GF-D8 (cell line): ENCODE results near the gene FAM53A.
"Not testable (repeated sequence)": the region's sequence is repeated elsewhere in the genome, so short reads cannot be mapped to it uniquely, and the experiment has no call there.

Source experiments
- DNase-seq: peaks from one replicate; lab custom pipeline; 2025; lab: John Stamatoyannopoulos, UW

The FAM53A gene

DNA sequence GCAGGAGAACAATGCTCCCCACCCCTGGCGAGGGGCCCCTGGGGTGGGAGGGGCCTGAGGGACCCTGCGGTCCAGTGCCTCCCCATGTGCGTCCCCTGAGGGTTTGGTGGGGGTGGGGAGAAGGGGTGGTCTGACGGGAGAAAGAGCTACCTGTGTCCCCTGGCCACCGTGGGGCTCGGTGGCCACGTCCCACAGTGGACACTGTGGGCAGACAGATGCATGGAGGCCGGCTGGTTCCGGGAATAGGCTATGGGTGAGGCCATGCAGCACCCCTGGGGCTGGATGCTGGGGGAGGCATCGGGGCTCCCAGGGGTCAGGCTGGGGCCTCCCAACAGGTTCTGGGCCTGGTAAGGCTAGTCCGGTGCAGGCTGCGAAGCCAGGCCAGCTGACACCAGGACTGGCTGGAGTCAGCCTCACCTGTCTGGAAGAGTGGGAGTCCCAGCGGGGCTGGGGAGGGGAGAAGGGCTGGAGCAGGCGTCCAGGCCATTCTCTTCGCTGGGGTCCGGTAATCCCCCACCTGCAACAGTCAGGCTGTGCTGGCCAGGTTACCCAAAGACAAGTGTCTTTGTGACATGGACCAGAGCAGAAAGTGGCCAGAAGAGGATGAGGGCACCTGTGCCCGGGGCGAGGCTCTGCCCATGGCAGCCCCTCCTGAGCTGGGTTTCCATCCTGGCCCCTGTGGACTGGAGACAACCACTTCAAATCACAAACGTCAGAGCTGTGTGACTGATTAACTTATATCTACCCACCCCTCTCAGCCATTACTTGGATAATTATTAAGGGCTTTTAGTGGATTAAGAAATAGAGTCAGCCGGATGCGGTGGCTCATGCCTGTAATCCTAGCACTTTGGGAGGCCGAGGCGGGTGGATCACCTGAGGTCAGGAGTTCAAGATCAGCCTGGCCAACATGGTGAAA is 1.4 kb upstream of the FAM53A start:
- DNase-seq, result no peak

DNA sequence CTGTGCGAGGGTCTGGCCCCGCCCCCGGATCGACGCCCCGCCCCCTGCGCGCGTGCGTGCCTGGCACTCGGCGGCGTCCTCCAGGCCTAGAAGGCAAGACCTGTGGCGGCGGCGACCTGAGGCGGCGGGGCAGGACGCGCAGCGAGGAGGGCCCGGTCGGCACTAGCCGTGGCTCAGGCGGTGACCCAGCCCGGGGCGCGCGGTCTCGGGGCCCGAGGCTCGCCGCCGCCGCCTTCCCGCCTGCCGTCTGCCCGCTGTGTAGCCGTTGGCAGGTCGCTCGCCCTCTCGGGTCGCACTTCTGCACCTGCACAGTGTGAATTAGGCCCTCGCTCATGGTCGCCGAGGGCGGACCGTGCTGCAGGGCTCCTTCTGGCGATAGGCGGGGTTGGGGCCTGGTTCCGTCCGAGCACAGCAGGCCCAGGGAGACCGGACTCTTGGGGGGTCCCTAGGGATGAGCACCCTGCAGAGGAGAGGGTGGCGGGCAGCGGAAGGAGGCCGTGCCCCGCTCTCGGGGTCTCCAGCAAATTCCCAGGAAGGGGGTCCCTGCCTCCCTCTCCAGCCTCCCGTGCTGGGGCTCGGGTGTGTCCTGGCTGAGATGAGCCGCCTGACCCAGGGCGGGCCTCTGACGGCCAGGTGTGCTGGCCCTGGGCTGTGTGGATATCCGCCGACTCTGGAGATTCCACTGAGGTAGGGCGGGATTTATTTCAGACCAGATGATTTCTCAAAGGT is 557 bp upstream of the FAM53A start:
- no peak for DNase-seq

DNA sequence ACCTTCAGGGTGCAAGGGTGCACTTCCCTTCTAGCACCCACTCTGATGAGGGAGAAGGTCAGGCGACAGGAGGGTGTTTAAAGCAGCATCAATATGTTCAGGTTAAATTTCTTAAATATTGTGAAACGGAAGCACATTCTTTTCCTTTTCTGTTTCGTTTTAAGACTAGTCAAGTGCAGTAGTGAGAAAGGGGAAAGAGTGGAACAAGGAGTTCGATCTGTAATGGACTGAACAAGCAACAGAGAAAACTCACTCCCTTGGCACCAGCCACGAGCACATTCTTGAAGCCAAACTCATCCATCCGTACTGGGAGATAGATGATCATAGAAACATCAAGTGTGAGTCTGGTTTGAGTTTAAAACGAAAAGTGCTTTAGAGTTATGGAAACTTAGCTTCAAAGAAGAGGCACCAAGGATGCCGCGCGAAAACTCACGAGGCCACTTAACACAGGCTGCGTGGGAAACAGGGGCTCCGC is 815 bp downstream of the FAM53A start:
- DNase-seq, result no peak

DNA sequence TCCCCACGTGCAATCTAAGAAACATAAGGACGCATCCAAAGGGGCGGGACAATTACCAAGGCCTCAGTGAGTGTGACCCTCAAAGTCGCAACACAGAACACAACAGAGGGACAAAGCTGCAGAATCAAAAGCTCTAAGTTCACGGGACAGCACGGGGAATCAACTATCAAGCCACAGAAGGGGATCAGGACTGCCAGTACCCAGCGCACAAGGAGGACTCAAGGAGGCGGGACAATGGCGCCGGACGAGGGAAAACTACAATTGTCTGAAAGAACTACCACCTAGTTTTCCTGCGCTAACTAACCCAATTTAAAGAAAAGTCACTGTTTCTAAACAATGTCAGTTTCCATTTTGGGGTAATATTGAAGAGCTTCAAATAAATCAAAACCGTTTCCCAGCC is 1.3 kb downstream of the FAM53A start:
- no peak for DNase-seq

DNA sequence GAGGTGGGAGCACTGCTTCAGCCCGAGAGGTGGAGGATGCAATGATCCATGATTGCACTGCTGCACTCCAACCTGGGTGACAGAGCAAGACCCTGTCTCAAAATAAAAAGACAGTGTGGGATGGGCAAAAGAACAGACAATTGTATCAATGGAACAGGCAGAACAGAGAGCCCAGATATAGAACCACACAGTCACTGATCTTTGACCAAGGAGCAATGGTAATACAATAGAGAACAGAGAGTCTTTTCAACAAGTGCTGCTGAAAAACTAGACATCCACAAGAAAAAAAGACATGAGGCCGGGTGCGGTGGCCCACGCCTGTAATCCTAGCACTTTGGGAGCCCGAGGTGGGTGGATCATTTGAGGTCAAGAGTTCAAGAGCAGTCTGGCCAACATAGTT is 5.9 kb downstream of the FAM53A start:
- no peak for DNase-seq

DNA sequence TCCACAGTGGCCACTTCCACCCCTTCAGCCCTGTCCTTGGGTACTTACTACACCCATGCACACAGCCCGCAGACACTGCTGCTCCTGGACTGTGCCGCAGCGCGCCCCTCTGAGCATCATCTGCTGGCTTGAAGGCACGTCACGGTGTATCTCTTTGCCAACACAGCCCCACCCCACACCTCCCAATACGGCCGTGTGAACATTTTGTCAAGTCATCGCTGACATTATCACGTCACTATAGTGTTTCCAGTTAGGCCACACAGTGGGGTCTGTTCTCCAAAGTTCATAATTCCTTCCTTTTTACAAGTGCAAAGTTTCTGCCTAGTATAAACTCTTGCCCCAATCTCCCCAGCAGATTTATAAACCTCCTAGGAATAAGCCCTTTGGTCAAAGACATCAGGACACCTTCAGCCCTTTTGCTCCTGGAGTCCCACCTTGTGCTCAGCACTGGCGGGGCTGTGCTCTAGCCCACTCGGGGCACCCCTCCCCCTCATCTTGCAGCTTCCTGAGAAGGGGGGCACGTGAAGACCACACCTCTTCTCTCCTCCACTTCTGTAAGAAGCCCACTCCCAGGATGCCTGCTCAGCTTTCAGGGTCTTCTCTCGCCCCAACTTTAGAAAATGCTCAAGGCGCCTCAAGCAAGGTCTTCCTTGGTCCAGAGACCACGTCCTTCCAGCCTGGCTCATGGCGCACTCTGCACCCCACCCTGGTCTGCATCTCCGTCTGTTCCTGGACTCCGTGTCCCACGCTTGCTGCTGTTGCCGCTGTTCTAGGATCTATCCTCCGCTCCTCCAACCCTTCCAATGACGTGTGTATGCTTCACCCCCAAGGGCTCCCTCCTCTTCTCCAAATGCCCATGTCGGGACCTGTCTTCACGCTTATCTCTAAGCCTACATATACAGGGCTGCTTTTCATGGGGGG is 7.2 kb downstream of the FAM53A start:
- DNase-seq, result no peak

DNA sequence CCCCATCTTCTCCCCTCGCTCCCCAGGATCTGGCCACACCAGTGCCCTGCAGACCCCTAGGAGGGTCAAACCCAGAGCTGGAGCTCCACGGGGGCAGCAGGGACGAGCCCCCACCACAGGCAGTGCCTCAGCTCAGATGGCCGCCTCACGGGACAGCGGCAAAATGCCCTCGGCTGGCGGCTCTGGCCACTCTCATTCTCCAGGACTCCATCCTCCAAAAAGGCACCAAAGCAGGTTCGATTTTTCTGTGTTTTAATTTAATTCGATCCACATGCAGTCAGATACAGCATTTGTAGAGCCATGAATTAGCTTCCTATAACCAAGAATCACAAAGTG is 8.3 kb downstream of the FAM53A start:
- DNase-seq, result no peak

DNA sequence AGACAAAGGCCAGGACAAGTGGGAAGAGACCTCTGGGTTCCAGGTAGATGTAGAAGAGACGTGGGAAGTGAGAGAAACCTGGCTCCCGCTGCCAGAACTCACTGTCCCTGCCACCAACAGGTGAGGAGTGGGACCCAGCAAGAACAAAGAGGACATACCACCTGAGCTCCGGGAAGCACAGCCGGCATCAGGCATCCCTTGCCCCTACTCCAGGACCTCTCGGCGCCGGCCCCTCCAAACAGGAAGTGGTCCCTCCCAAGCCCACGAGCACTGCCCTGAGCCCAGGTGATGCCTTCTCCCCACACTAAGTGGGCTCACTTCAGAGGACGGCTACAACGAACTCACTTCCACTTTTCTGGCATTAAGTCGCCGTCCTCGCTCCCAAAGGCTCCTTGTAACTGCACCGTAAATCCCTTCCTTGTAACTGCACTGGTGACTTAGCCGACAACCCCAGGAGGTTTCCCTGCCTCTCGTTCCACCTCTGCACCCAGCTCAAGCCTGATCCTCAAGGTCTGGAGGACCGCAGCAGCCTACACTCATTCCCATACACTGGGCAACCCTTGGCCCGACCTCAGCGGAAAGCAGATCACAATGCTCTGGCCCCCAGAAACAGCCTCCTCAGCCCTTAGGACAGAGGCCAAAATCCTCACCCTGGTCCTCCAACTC is 8.8 kb downstream of the FAM53A start:
- DNase-seq, result no peak

DNA sequence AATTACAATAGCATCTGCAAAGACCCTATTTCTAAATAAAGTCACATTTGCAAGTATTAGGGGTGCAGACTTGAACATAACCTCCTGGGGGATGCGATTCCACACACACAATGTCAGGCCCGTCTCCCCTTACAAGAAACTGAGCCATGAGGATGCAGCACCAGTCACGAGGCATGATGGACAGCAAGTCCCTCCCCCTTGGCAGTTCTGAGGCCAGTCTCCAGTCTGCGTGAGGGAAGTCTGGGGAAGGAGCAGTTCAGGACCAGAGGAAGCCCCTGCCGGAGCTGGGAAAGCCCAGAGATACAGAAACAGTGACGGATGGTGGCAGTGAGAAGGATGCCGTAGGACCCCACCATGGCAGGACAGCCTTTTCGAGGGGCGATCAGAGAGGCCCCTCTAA is 9.4 kb downstream of the FAM53A start:
- DNase-seq, result no peak

DNA sequence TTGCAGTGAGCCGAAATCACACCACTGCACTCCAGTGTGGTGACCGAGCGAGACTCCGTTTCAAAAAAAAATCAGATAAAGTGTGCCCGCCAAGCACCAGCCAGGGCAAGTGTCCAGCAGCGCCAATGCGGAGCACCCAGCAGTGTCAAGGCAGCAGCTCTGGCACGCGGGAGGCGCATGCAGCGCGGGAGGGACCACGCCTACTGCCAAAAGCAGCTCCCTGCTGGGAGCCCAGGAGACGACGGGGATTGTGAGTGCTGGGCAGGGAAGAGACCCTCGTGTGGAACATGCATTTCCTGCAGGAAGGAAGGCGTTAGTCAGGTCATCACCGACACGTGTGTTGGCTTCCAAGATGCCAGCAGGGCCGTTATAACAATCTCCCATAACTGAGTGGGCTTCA is 10.4 kb downstream of the FAM53A start:
- no peak for DNase-seq

DNA sequence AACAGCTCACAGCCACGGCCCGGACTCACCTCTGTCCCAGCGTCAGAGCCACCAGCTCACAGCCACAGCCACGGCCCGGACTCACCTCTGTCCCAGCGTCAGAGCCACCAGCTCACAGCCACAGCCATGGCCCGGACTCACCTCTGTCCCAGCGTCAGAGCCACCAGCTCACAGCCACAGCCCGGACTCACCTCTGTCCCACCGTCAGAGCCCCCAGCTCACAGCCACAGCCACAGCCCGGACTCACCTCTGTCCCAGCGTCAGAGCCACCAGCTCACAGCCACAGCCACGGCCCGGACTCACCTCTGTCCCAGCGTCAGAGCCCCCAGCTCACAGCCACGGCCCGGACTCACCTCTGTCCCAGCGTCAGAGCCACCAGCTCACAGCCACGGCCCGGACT is 13.1 kb downstream of the FAM53A start:
- not testable (repeated sequence) for DNase-seq

DNA sequence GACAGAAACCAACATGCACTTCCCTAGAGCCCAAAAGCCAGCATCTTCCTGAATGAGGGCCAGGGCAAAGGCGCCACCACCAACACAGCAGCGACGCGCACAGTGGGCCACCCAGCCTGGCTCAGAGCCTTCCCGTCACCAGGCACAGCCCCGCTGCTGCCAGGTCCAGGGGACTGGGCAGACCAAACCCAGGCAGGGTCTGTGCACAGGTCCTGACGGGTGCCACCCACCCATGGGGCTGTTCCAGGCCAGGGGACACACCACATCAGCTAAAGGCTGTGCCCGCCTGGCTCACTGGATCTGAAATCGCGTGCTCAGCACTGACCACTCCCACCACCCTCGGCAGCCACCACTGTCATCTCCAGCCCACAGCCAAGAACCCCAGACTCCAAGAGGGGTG is 13.8 kb downstream of the FAM53A start:
- no peak for DNase-seq

DNA sequence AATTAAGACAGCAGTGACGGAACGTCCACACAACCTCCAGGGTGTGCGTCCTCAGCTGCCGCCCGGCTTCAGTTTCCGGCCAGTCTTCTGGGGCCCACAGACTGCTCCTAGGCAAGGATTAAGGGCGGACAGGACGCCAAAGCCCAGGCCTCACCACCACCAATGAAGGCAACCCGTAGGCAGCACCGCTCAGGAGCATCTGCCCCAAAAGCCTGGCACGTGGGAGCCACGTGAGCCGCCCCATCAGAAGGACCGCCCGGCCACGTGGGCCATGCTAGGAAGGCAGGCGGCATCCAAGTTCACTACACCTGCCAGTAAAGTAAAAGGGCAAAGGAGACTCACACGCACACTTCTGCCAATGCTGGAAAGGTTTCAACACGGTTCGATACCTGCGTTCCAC is 14.3 kb downstream of the FAM53A start:
- DNase-seq, result no peak

DNA sequence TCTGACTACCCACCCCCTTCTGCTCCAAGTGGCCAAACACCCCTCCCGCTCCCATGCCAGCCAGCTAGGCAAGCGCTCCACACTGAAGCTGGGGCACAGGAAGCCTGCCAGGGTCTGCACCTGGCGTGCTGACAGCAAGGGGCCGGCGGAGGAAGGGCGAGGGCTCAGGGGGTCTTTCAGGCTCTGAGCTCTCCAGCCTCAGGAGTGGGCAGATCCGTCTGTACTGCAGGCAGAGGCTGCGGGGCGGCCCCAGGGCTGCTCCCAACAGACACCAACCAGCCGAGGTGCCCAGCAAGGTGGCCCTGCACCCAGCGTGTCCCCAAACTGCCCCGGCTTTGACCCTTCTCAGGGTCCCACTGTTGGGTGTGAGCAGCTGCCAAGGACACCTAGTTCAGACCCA is 14.8 kb downstream of the FAM53A start:
- DNase-seq, result no peak

DNA sequence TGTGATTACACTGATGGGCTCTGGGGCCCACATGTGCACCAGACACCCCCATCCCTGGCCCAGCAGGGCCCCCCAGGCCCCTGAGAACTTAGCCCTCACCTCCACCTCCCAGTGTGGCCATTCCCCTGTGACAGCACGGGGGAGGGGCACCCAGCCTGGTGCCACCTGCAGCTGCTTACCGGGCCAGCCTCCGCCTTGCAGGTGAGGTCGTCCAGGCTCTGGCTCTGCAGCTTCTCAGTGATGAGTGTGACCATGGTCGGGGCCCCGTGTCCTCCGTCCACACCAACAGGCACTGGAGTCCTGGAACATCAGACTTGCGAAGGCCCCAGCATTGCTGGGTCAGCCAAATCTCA is 15.6 kb downstream of the FAM53A start:
- no peak for DNase-seq

DNA sequence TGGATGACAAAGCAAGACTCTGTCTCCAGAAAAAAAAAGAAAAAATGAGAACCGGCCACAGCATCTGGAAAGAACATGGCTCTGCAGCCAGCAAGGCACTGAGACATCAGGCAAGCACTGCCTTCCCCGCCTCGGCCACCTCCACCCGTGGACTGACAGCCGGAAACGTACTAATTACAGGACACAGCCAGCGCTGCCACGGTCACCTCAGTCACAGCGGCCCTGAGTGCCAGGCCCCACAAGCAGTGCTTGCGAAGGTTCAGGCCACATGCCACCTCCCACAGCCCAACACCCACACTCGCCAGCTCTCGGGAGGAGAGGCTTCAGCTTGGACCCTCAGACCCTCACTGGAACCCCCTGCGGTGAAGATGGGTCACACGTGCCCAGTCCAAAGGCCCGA is 16.8 kb downstream of the FAM53A start:
- no peak for DNase-seq

DNA sequence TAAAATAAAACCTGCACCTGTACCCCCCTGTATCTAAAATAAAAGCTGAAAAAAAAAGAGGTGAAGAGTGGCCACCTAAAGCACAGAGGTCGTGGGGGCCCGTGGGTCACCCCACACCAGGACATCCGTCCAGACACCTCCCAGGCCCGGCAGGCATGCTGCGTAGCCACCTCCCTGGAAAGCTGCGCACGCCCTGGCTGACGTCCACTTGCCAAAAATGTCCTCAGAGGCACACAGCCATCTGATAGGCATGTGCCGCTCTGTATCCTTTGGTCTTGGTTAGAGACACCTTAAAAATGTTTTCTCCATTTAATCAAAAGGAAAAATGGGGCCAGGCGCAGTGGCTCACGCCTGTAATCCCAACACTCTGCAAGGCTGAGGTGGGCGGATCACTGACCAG is 17.7 kb downstream of the FAM53A start:
- DNase-seq, result no peak

DNA sequence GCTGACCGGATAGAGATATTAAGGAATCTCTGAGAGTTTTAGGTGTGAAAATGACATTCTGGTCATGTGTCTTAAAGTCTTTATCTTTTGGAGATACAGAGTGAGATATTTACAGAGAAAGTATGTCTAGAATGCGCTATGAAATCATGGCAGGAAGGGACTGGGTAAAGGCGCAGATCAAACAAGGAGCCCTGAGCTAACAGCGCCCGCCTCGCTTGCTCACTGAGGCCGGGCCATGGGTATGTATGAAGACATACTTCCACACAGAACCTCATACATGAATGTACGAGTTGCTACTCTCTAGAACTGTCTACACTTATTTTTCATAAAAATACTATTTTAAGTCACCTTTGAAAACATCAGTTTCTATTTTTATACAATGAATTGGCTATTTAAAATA is 20.0 kb downstream of the FAM53A start:
- DNase-seq, result no peak

DNA sequence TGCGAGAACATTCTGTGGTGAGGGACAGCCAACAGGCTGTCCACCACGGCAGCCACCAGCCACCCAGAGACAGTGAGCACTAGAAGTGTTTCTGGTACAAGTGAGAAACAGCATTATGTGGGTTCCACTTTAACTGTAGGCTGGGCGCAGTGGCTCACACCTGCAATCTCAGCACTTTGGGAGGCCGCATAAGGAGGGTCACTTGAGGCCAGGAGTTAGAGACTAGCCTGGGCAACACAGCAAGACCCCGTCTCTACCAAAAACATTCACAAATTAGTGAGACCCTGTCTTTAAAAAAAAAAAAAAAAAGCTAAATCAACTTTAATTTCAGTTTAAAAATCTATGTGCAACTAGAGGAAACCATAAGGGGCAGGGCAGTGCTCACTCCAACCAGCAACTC is 20.6 kb downstream of the FAM53A start:
- DNase-seq, result no peak

DNA sequence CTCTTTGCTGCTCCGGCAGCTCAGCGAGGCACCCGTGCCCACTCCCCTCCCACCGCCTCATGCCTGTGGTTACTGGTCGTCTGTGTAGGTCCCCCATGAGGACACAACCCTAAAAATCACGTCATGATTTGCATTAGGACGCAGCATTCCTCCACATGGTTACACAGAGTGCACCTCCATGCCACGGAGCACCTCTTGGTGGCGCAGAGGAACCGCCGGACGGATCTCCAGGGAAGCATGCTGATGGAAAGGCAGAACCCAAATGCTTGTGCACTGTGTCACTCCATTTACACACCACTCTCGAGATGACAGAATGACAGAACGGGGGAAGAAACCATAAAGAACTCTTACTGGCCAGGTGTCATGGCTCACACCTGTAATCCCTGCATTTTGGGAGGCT is 22.4 kb downstream of the FAM53A start:
- DNase-seq, result no peak

DNA sequence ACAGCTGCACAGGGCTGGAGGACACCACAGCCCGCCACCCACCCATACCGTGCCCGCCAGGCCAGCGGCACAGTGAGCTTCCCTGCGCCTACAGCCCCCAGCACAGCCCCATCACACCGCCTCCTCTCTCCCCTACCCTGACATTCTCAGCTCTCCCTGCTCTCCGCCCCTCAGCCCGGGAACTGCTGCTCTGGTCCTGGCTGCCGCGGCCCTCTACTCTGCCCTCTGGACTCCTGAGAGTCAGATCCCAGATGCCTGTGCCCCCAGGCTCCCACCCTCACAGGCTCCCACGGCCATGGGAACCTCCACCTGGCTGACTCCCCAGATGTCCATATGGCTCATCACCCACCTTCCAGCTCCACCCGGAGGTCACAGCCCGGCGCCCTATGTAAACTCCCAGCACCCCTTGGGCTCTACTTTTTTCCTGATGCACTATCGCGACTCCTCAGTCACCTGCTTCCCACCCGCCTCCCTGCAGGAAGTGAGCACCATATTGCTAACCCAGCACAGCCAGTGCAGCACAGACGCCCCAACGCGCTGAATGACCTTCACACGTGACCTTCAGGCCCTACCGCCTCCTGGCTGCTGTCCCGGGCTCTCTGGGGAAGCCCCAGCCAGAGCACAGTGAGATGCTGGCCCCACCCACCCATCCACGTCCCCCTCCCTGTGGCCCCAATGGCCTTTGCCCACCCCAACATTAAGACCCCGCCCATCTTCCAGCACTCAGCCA is 23.0 kb downstream of the FAM53A start:
- DNase-seq, result no peak
